OCI-LY7 (cell line): Measurements from ENCODE around the gene UAP1L1.

ENCODE experiments used
- EZH2phosphoT487 ChIP-seq: fragments of 200-600 bp; sonication (generic); IDR thresholded peaks from 2 replicates; pipeline ENCODE4 v1.6.1; 2018; ENCODE audit warnings: low read depth, borderline replicate concordance, mild to moderate bottlenecking, mixed run types, antibody characterized with exemption, low read length, moderate library complexity, mixed read lengths
- TF ChIP-seq, protein P1 (sequence below): fragments of 200-600 bp; sonication (generic); conservative IDR thresholded peaks from 2 replicates; pipeline ENCODE4 v1.5.1; 2014; ENCODE audit warnings: mild to moderate bottlenecking, antibody characterized with exemption, low read length, moderate library complexity, mixed read lengths

GRCh38 chr9:137058521-137059234 is 18.6 kb upstream of the UAP1L1 start:
- TF ChIP-seq, protein P1, sequence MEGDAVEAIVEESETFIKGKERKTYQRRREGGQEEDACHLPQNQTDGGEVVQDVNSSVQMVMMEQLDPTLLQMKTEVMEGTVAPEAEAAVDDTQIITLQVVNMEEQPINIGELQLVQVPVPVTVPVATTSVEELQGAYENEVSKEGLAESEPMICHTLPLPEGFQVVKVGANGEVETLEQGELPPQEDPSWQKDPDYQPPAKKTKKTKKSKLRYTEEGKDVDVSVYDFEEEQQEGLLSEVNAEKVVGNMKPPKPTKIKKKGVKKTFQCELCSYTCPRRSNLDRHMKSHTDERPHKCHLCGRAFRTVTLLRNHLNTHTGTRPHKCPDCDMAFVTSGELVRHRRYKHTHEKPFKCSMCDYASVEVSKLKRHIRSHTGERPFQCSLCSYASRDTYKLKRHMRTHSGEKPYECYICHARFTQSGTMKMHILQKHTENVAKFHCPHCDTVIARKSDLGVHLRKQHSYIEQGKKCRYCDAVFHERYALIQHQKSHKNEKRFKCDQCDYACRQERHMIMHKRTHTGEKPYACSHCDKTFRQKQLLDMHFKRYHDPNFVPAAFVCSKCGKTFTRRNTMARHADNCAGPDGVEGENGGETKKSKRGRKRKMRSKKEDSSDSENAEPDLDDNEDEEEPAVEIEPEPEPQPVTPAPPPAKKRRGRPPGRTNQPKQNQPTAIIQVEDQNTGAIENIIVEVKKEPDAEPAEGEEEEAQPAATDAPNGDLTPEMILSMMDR = no peak
- TF ChIP-seq EZH2phosphoT487 = no peak
